ENCODE measurements around the gene ALPK3.

GRCh38 chr15:84921121-84921520 is 104.0 kb downstream of the ALPK3 start:
- TF ChIP-seq CTCF (IDR thresholded peaks at IDR 0.05) (no peak), POLR2A (IDR thresholded peaks at IDR 0.05) (no peak)

Measured in Peyer's patch (tissue), 4 donors.